SIG-M5 treated with dmso at 0.1 percent for 504 hours (cell line): ENCODE measurements around the gene BNIP1.
"Not testable (repeated sequence)": the region's sequence is repeated elsewhere in the genome, so short reads cannot be mapped to it uniquely, and the experiment has no call there.

Source experiments
- DNase-seq: peaks from one replicate; lab custom pipeline; 2025; ENCODE audit not compliant: unreplicated experiment; lab: John Stamatoyannopoulos, UW

The BNIP1 gene, protein sequence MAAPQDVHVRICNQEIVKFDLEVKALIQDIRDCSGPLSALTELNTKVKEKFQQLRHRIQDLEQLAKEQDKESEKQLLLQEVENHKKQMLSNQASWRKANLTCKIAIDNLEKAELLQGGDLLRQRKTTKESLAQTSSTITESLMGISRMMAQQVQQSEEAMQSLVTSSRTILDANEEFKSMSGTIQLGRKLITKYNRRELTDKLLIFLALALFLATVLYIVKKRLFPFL

GRCh38 chr5:173144200-173145176 is at the start of gene BNIP1:
BNIP1 (plus strand) TSS chr5:173144531; CDS start chr5:173144546, 15 bp downstream.
- peak; percentile 91 for DNase-seq

- DNase-seq: no peak
These were observed 45.5 kb upstream of the BNIP1 start for GRCh38 chr5:173098787-173099186.

DNA sequence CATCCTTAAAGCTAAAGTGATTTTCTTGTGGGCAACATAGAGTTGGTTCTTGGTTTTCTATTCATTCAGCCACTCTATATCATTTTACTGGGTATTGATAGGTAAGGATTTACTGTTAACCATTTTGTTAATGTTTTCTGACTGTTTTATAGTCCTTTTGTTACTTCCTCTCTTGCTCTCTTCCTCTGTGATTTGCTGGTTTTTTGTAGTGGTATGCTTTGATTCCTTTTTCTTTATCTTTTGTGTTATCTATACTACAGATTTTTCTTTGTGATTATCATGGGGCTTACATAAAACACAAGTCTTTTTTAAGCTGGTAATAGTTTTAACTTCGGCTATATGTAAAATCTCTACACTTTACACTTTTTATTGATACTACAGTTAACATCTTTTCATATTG is 44.9 kb upstream of the BNIP1 start:
- DNase-seq: no peak

- no peak for DNase-seq
These were observed 43.1 kb upstream of the BNIP1 start for GRCh38 chr5:173101245-173101644.

DNA sequence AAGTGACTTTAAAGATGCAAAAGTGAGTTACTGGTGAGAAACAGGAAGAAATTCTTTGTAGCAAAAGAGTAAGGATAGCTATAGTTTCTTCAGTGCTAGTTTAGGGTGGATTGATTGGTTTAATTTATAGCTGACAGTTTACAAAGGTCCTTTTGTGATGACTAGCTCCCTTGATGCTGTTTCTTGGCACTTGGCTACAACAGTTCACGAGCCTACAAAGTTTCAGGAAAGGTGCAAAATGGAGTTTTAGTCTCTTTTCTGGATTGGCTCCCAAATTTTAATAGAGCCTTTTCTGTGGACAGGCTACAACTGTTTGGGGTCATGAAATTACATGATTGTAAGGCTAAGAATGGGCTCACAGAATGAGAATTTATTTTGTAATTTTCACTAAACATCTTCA is 40.9 kb upstream of the BNIP1 start:
- no peak for DNase-seq

GRCh38 chr5:173108914-173109313 is 35.4 kb upstream of the BNIP1 start:
- no peak for DNase-seq

DNA sequence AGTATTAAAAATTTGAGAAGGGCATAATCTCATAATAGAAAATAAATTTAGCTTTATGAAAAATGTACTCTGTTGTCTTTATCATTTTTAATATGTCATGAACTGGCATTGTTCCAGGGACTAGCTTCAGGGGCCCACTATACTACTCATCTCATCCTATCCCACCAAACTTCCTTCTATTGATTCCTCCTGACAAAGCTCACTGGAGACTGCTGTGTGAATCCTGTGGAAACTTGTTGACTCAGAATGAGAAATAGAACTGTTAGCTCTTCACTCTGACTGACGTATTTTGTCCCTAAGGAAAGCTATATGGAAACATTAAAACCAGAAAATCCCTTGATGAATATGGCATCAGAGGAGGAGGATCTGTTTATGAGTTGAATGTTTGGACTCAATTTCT is 29.8 kb upstream of the BNIP1 start:
- DNase-seq: no peak

DNA sequence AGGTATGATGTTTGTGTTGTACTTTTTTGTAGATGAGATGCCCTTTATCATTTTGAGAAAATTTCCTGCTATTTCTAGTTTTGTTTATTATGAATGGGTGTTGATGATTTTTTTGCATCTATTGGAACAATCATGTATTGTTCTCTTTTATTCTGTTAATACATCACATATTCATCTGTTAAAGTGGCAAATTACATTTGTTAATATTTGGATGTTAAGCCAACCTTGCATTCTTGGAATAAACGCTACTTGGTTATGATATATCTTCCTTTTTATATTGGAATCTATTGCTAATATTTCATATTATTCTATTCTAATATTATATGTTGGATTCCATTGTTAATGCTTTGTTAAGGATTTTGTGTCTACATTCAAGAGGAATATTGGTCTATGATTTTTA is 24.6 kb upstream of the BNIP1 start:
- DNase-seq: no peak

DNA sequence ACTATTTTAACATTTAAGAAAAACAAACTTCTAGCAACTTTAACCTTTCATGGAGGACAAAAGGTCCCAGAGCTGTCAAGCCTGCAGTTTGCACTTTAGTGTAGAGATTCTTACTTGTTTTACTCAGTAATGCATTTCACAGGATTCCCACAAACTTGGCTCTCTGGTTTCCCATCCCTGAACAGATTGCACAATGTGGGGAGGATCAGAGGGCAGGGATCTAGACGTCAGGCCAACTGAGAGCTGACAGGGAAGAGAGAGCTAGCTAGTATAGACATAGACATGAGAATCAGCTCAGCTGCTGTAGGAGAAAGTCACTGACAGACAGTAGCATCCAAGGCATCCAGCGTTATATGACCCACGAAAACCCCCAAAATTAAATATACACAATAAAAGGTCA is 20.9 kb upstream of the BNIP1 start:
- DNase-seq: no peak

GRCh38 chr5:173132166-173132565 is 12.2 kb upstream of the BNIP1 start:
- not testable (repeated sequence) for DNase-seq

DNA sequence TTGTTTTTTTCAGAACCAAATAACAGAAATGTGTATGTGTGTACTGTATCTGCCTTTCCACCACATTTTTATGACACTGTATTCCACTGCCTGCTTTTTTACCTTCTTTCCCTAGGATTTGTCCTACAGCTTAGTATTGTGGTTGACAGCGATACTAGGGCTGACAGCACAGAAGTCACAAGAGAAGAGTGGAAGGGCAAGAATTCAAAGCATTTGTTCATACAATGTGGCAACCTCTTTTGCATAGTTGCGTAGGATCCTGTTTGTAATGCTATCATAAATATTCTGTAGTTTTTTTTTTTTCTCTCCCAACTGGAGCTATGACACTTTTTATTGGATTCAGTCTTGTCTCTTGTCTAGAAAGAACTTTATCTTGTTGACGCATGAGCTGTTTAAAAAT is 5.6 kb upstream of the BNIP1 start:
- DNase-seq: no peak

DNA sequence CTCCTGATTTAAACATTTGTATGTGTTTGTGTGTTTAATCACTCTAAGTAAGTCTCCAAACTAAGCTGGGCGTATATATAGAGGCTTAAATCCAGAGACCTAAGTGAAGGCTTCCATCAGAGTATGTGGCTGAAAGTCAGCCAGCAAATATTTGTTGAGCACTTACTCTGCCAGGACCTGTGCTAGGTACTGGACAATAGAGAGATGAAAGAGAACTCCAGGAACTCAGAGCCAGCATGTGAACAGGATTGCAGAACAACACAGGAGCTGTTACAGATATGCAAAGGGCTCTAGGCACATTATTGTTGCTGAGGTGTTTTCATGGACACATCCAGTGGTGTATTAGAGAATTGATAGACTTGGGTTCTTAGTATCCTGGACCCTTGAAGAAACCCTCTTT is 4.7 kb upstream of the BNIP1 start:
- no peak for DNase-seq

DNA sequence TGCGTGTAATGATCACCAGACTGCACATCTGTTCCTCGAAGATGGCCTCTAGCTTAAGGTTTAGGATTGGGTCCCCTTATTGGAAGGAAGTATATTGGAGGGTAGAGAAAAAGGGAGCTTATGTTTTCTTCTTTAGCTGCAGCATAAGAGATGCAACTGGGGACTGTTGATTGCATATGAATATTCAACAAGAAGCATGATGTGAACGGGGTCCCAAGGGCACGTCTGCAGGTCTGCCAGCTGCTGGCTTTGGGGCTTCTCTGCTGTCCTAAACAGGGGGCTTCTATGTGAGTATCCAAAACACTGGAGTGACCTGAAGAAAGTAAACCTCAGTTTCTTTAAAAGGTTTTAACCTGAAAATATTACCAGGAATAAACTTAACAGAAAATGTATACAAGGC is 3.6 kb upstream of the BNIP1 start:
- no peak for DNase-seq

- DNase-seq: no peak
These were observed 764 bp upstream of the BNIP1 start for GRCh38 chr5:173143567-173143966.

DNA sequence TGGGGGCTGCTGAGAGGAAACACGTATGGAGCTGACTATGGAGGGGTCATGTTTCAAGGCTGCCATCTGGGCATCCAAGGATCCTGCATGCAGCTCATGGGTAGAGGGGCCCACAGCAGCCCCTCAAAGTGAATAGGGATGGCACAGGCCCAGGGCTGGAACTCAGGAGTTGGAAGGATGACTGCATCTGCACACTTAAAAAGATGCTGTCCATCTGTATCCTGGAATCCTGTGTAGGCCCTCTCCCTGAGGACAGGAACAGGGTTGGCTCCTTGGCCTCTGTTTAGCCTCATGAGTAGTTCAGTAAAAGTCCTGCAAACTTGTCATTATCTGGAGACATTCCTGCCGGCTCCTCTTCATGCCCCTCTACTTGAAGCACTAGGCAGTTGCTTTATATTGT is 4.0 kb downstream of the BNIP1 start:
- DNase-seq: no peak

- no peak for DNase-seq
These were observed 8.2 kb downstream of the BNIP1 start for GRCh38 chr5:173152547-173152946.

DNA sequence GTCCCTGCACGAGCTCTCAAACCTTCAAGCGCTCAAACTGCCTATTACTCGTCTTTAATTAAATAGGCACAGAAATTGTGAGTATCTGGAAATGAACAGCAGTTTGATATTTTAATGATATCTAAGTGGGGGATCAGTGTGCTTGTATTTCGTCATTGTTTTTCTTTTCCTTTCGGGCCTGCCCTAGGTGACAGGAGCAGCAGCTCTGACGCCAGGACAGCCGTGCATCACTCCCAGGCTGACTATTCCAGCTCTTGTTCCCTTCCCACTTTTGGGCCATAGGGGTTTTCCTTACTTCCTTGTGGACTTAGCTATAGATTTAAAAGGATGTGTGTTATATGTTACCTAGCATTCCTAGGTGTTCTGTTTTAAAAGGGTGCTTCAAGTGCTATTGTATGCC is 9.5 kb downstream of the BNIP1 start:
- no peak for DNase-seq

GRCh38 chr5:173154619-173155018 is 10.3 kb downstream of the BNIP1 start:
- not testable (repeated sequence) for DNase-seq

DNA sequence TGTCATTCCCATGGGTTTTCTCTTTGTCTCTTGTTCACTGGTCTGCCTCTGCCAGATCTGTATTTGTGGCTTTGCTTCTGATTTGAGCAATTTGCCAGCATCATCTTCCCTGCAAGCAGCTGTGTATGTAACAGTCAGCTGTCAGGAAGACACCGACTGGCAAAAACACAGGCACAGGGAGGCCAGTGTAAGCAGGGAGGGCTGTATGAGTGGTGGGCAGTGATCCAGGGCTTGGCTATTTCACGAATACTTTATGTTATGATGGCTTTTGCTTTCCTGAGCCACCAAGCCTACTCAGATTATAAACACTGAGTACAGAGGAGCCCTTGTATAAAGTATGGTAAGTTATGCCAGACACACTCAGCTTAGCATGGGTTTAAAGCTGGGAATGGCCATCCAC is 11.6 kb downstream of the BNIP1 start:
- no peak for DNase-seq

DNA sequence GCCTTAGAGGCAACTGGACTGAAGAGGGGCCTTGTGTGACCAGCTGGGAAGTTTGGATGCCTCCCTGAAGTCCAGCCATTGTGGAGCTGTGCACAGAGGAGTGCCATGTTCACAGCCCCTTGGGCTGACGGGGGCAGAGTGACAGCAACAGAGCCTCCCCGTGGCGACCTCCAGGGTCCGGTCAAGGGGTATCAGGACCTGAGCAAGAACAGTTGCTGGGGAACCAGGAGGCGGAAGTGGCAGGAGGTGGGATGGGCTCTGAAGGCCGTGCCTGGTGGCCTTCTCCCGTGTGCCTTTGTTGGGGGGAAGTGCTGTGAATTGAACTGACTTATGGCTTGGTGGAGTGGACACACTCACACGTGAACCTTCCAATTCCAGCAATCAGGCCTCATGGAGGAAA is 14.0 kb downstream of the BNIP1 start:
- no peak for DNase-seq

DNA sequence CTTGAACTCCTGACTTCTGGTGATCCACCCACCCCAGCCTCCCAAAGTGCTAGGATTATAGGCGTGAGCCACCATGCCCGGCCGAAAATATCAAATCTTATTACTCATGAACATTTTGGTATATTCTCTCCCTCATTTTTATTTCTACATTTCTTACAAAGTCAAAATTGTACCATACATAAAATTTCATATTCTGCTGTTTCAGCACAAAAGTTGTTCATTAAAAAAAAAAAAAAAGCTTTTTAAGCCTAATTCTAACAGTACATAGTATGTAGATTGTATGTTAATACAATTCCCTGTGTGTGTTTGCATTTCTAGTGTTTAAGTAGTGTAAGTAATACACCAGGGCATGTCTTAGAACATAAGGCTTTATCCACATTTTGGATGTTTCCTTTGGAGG is 14.9 kb downstream of the BNIP1 start:
- no peak for DNase-seq

DNA sequence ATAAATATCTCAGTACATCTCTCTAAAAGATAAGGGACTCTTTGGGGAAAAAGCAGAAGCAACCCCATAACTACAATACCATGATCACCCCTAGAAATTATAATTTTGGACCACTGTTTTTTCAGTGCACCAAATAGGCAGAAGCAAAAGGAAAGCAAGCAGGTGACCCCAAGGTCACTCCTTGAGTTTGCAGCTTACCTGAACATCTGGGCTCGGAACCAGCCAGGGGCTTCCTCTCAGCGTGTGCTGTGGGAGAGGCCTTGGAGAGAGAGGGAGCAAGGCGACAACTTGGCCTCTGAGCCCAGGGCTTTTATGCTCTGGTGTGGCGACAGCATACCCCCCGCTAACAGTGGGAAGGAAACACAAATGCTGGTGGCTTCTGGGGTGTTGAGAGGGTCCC is 16.8 kb downstream of the BNIP1 start:
- no peak for DNase-seq
